Measurements from ENCODE around the gene ATXN7L1. TPM values are rescaled to one million over a fixed set of nuclear protein-coding genes. Genes with fewer than 3 reads are reported as not detected.

Gene ATXN7L1
- total and polyA plus RNA-seq, 4 donors: 4.2 to 22.5 (median 8.5) TPM

DNA sequence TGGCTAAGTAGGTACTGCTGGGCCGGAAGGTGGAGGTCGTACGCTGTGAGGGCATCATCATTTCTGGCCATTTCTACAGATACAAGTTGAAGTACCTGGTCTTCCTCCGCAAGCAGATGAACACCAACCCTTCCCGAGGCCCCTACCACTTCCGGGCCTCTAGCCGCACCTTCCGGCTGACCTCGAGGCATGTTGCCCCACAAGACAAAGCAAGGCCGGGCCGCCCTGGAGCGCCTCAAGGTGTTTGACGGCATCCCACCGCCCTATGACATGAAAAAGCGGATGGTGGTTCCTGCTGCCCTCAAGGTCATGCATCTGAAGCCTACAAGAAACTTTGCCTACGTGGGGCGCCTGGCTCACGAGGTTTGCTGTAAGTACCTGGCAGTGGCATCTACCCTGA, 56.8 kb downstream of the ATXN7L1 start:
- TF ChIP-seq, protein P1, sequence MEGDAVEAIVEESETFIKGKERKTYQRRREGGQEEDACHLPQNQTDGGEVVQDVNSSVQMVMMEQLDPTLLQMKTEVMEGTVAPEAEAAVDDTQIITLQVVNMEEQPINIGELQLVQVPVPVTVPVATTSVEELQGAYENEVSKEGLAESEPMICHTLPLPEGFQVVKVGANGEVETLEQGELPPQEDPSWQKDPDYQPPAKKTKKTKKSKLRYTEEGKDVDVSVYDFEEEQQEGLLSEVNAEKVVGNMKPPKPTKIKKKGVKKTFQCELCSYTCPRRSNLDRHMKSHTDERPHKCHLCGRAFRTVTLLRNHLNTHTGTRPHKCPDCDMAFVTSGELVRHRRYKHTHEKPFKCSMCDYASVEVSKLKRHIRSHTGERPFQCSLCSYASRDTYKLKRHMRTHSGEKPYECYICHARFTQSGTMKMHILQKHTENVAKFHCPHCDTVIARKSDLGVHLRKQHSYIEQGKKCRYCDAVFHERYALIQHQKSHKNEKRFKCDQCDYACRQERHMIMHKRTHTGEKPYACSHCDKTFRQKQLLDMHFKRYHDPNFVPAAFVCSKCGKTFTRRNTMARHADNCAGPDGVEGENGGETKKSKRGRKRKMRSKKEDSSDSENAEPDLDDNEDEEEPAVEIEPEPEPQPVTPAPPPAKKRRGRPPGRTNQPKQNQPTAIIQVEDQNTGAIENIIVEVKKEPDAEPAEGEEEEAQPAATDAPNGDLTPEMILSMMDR (IDR thresholded peaks at IDR 0.05; ENCODE audit: control extremely low read depth, extremely low read depth): no peak
- no peak for ATAC-seq (ENCODE audit: insufficient read depth, low FRiP score)
- H3K27ac ChIP-seq (ENCODE audit: low read depth in 1 of 2, low read length in 1 of 2): no peak overlapping the region
- H3K9me3 ChIP-seq (ENCODE audit: control insufficient read depth in 4 of 4, insufficient read depth in 3 of 4, low read length in 3 of 4): no peaks in the 10 kb centered on the region
- no peak for DNase-seq
- H3K27me3 ChIP-seq (ENCODE audit: control insufficient read depth in 3 of 3, insufficient read depth in 3 of 3, low read length in 2 of 3): no peaks in the 10 kb centered on the region
- H3K9ac ChIP-seq (ENCODE audit: insufficient read depth in 1 of 2, low read length in 2 of 2): no peak overlapping the region
- H3K36me3 ChIP-seq (ENCODE audit: control insufficient read depth in 4 of 4, insufficient read depth in 4 of 4, low read length in 4 of 4): no peaks in the 10 kb centered on the region
- WGBS, 2 donors: 98% methylated on average over 18 of the region's 18 CpGs
- peaks cover 0 to 7% (median 0%) of the 10 kb centered on the region in 5 donors for H3K4me1 ChIP-seq (ENCODE audit: control insufficient read depth in 5 of 5, insufficient read depth in 5 of 5, low read length in 5 of 5)
- H3K4me3 ChIP-seq: no peak overlapping the region

DNA sequence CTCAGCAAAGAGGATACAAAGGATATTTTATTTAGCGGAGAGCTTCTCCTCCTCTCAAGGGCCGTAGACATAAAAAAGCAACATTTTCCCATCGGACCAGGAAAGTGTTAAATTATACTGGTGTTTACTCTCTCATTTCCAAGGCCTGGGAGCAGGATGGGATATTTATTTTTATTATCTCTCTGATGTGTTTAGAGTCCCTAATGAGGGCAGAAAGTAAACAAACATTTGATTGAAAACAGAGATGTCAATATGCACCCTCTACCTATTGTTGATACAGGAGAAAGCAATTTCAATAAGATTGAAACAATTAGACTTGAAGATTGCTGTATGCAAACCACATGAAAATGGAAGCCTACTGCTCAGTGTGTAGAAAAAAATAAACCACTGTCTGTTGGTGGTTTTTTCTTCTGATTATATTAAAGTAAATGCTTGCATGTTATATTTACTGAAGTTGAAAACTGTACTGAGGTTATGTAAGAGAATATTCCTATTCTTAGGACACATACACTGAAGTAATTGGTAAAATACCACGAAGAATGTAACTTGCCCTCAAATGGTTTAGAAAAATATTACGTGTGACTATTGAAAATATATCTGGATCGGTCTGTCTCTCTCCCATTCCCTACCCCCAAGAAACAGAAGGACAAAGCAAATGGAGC, 59.3 kb downstream of the ATXN7L1 start:
- Histone ChIP-seq H3K9me3 (ENCODE audit: control insufficient read depth in 4 of 4, insufficient read depth in 3 of 4, low read length in 3 of 4) (no peaks in the 10 kb centered on the region), H3K9ac (ENCODE audit: insufficient read depth in 1 of 2, low read length in 2 of 2) (no peak overlapping the region), H3K4me1 (ENCODE audit: control insufficient read depth in 5 of 5, insufficient read depth in 5 of 5, low read length in 5 of 5) (no peaks in the 10 kb centered on the region), H3K36me3 (ENCODE audit: control insufficient read depth in 4 of 4, insufficient read depth in 4 of 4, low read length in 4 of 4) (no peaks in the 10 kb centered on the region), H3K27me3 (ENCODE audit: control insufficient read depth in 3 of 3, insufficient read depth in 3 of 3, low read length in 2 of 3) (no peaks in the 10 kb centered on the region), H3K27ac (ENCODE audit: low read depth in 1 of 2, low read length in 1 of 2) (no peak overlapping the region), H3K4me3 (no peak overlapping the region)
- TF ChIP-seq, protein P1 (IDR thresholded peaks at IDR 0.05; ENCODE audit: control extremely low read depth, extremely low read depth): no peak
- WGBS, 2 donors: 84 to 86% methylated on average over 6 of the region's 6 CpGs
- ATAC-seq (ENCODE audit: insufficient read depth, low FRiP score) (no peak), DNase-seq (no peak)

DNA sequence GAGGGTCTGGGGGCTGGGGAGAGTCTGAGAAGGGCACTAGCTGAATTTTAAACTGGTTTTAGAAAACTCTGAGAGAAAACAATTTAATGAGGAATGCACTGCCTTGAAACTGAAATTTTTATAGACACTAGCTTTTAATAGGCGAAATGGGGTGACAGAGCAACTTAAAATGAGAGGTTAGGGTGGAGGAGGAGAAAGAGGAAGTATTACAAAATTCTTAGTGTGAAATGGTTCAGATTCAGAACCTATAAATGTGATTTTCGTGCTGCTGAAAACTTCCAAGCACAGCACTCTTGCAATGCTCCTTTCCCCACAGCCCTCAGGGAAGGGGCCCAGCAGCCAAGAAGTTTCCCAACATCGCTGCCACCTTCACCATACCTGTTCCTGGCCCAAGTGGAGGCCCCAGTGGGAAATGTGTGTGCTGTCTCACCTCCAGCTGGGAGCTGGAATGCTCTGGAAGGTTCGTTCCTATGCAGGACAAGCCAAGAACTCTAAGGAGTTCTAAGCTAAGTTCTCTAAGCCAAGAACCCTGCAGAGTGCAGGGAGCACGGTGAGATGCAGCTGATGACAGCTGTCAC, 60.0 kb downstream of the ATXN7L1 start:
- Histone ChIP-seq H3K9ac (ENCODE audit: insufficient read depth in 1 of 2, low read length in 2 of 2) (no peak overlapping the region), H3K27ac (ENCODE audit: low read depth in 1 of 2, low read length in 1 of 2) (no peak overlapping the region), H3K4me3 (no peak overlapping the region), H3K9me3 (ENCODE audit: control insufficient read depth in 4 of 4, insufficient read depth in 3 of 4, low read length in 3 of 4) (no peaks in the 10 kb centered on the region), H3K27me3 (ENCODE audit: control insufficient read depth in 3 of 3, insufficient read depth in 3 of 3, low read length in 2 of 3) (no peaks in the 10 kb centered on the region), H3K4me1 (ENCODE audit: control insufficient read depth in 5 of 5, insufficient read depth in 5 of 5, low read length in 5 of 5) (no peaks in the 10 kb centered on the region), H3K36me3 (ENCODE audit: control insufficient read depth in 4 of 4, insufficient read depth in 4 of 4, low read length in 4 of 4) (no peaks in the 10 kb centered on the region)
- DNase-seq (no peak), ATAC-seq (ENCODE audit: insufficient read depth, low FRiP score) (no peak)
- 64 to 70% methylated on average over 5 of the region's 5 CpGs for WGBS, 2 donors
- TF ChIP-seq, protein P1 (IDR thresholded peaks at IDR 0.05; ENCODE audit: control extremely low read depth, extremely low read depth): no peak

Data from lung (tissue), 12 donors.